GM19324 (cell line): ENCODE measurements around the gene HGD.

Experiments
- ATAC-seq: cut with Tn5 transposase; IDR thresholded peaks from one replicate; pipeline ENCODE4 v1.9.1; 2021; ENCODE audit warnings: mild to moderate bottlenecking, moderate library complexity; ENCODE audit not compliant: unreplicated experiment, low FRiP score

HGD gene

GRCh38 chr3:120596853-120597223 lies 85.2 kb downstream of the HGD start:
- ATAC-seq: no peak

- ATAC-seq: peak; percentile 96
These were observed 85.8 kb downstream of the HGD start, which contains the start of gene NDUFB4 for GRCh38 chr3:120596116-120596852. Gene NDUFB4, plus strand, starts transcription at chr3:120596336. Its CDS starts 24 bp downstream, at chr3:120596360.

GRCh38 chr3:120595788-120596115 lies 86.3 kb downstream of the HGD start:
- ATAC-seq: no peak

- ATAC-seq: no peak
These were observed 94.6 kb downstream of the HGD start for GRCh38 chr3:120587332-120587975.
